Measurements from ENCODE around the gene BOLA3. TPM values are rescaled to one million over a fixed set of nuclear protein-coding genes. Genes with fewer than 3 reads are reported as not detected.

BOLA3 gene
- 15.4 to 17.0 TPM (median 17.0 TPM) in 3 replicates for total RNA-seq

- DNase-seq (ENCODE audit: low spot score in 2 of 2, unreplicated experiment in 2 of 2), result peak; percentile 59 to 79
- Mint-ChIP-seq H3K4me1 (no peaks in the 10 kb centered on the region), H3K36me3 (no peaks in the 10 kb centered on the region), H3K9me3 (no peaks in the 10 kb centered on the region), H3K27me3 (ENCODE audit: low read depth) (no peaks in the 10 kb centered on the region), H3K27ac (no peak within 1 kb of the TSS), H3K4me3 (no peak within 1 kb of the TSS)
- TF ChIP-seq, protein P1, sequence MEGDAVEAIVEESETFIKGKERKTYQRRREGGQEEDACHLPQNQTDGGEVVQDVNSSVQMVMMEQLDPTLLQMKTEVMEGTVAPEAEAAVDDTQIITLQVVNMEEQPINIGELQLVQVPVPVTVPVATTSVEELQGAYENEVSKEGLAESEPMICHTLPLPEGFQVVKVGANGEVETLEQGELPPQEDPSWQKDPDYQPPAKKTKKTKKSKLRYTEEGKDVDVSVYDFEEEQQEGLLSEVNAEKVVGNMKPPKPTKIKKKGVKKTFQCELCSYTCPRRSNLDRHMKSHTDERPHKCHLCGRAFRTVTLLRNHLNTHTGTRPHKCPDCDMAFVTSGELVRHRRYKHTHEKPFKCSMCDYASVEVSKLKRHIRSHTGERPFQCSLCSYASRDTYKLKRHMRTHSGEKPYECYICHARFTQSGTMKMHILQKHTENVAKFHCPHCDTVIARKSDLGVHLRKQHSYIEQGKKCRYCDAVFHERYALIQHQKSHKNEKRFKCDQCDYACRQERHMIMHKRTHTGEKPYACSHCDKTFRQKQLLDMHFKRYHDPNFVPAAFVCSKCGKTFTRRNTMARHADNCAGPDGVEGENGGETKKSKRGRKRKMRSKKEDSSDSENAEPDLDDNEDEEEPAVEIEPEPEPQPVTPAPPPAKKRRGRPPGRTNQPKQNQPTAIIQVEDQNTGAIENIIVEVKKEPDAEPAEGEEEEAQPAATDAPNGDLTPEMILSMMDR (IDR thresholded peaks at IDR 0.05; ENCODE audit: unreplicated experiment), result peak; percentile 68
These were observed at the start of gene BOLA3 for GRCh38 chr2:74147727-74148456. TSS of gene BOLA3 (minus strand) at chr2:74147912. CDS start at chr2:74147874, 38 bp downstream.

DNA sequence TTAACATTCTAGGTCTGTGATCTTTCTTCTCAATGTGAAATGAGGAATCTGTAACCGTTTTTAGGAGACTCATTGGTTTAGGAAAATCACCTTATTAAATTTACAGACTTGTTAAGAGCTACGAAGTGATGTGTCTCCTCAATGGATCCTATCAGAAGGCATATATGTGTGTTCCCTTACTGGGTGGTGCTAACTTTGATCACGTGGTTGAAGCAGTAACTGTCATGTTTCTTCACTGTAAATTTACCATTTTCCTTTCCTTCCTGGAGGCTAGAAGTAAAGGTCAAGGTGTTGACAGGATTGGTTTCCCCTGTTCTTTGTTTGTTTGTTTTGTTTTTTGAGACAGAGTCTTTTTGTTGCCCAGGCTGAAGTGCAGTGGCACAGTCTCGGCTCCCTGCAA lies 49.3 kb upstream of the BOLA3 start:
- H3K4me3 Mint-ChIP-seq, result no peak overlapping the region
- H3K27me3 Mint-ChIP-seq (ENCODE audit: low read depth), result no peaks in the 10 kb centered on the region
- H3K4me1 Mint-ChIP-seq, result peaks cover 22% of the 10 kb centered on the region
- H3K9me3 Mint-ChIP-seq, result no peaks in the 10 kb centered on the region
- no peak for DNase-seq (ENCODE audit: low spot score in 2 of 2, unreplicated experiment in 2 of 2)
- no peaks in the 10 kb centered on the region for H3K36me3 Mint-ChIP-seq
- no peak overlapping the region for H3K27ac Mint-ChIP-seq
- TF ChIP-seq, protein P1 (IDR thresholded peaks at IDR 0.05; ENCODE audit: unreplicated experiment), result no peak

GRCh38 chr2:74194799-74195198 lies 47.1 kb upstream of the BOLA3 start:
- Mint-ChIP-seq H3K36me3 (no peaks in the 10 kb centered on the region), H3K27ac (no peak overlapping the region), H3K4me1 (peaks cover 15% of the 10 kb centered on the region), H3K9me3 (no peaks in the 10 kb centered on the region), H3K27me3 (ENCODE audit: low read depth) (peaks cover 6% of the 10 kb centered on the region), H3K4me3 (no peak overlapping the region)
- DNase-seq (ENCODE audit: low spot score in 2 of 2, unreplicated experiment in 2 of 2), result no peak
- TF ChIP-seq, protein P1 (IDR thresholded peaks at IDR 0.05; ENCODE audit: unreplicated experiment), result no peak

- TF ChIP-seq, protein P1 (IDR thresholded peaks at IDR 0.05; ENCODE audit: unreplicated experiment), result no peak
- no peak overlapping the region for H3K27ac Mint-ChIP-seq
- peaks cover 4% of the 10 kb centered on the region for H3K4me1 Mint-ChIP-seq
- H3K36me3 Mint-ChIP-seq, result no peaks in the 10 kb centered on the region
- H3K9me3 Mint-ChIP-seq, result no peaks in the 10 kb centered on the region
- H3K4me3 Mint-ChIP-seq, result no peak overlapping the region
- peaks cover 6% of the 10 kb centered on the region for H3K27me3 Mint-ChIP-seq (ENCODE audit: low read depth)
- DNase-seq (ENCODE audit: low spot score in 2 of 2, unreplicated experiment in 2 of 2), result no peak
These were observed 44.1 kb upstream of the BOLA3 start for GRCh38 chr2:74191596-74192380.

GRCh38 chr2:74188696-74189095 lies 41.0 kb upstream of the BOLA3 start:
- H3K27ac Mint-ChIP-seq, result no peak overlapping the region
- H3K36me3 Mint-ChIP-seq, result no peaks in the 10 kb centered on the region
- no peak overlapping the region for H3K4me3 Mint-ChIP-seq
- H3K9me3 Mint-ChIP-seq, result no peaks in the 10 kb centered on the region
- peaks cover 6% of the 10 kb centered on the region for H3K27me3 Mint-ChIP-seq (ENCODE audit: low read depth)
- H3K4me1 Mint-ChIP-seq, result peaks cover 4% of the 10 kb centered on the region
- TF ChIP-seq, protein P1 (IDR thresholded peaks at IDR 0.05; ENCODE audit: unreplicated experiment), result no peak
- DNase-seq (ENCODE audit: low spot score in 2 of 2, unreplicated experiment in 2 of 2), result no peak
